ENCODE results near the gene CDK6. TPM values are rescaled to one million over a fixed set of nuclear protein-coding genes. Genes with fewer than 3 reads are reported as not detected.

The CDK6 gene
- total and polyA plus RNA-seq, 2 of the 8 experiments (the other 6 are each of a cell fraction or from before 2014, with no cell fraction given), result 5.9 to 18.9 TPM

- TF ChIP-seq CHD7 (IDR thresholded peaks at IDR 0.05; ENCODE audit: insufficient replicate concordance, low read length) (no peak), RAD21 (IDR thresholded peaks at IDR 0.05 in 1 of 2, conservative IDR thresholded peaks at IDR 0.05 in 1 of 2; ENCODE audit: low read depth in 2 of 2, low read length in 2 of 2) (no peak)
Measured at GRCh38 chr7:92749832-92750446, 86.4 kb downstream of the CDK6 start (continued).

All from H1 (cell line).